Measurements from ENCODE around the gene WAPL. TPM values are rescaled to one million over a fixed set of nuclear protein-coding genes. Genes with fewer than 3 reads are reported as not detected.

WAPL gene
- total RNA-seq, 1 donor from 2014 or later: 33.4 TPM

GRCh38 chr10:86415116-86415515, 106.5 kb downstream of the WAPL start:
- Mint-ChIP-seq H3K4me3 (ENCODE audit: unreplicated experiment) (no peak overlapping the region), H3K27ac (ENCODE audit: unreplicated experiment) (no peak overlapping the region), H3K9me3 (ENCODE audit: unreplicated experiment) (no peaks in the 10 kb centered on the region), H3K4me1 (ENCODE audit: low read depth, unreplicated experiment) (no peaks in the 10 kb centered on the region), H3K36me3 (ENCODE audit: unreplicated experiment) (no peaks in the 10 kb centered on the region), H3K27me3 (ENCODE audit: unreplicated experiment) (no peaks in the 10 kb centered on the region)
- no peak for DNase-seq
- TF ChIP-seq CTCF (IDR thresholded peaks at IDR 0.05; ENCODE audit: partially characterized antibody, unreplicated experiment): no peak

- no peaks in the 10 kb centered on the region for H3K9me3 Mint-ChIP-seq (ENCODE audit: unreplicated experiment)
- no peaks in the 10 kb centered on the region for H3K36me3 Mint-ChIP-seq (ENCODE audit: unreplicated experiment)
- H3K4me3 Mint-ChIP-seq (ENCODE audit: unreplicated experiment): no peak overlapping the region
- no peaks in the 10 kb centered on the region for H3K4me1 Mint-ChIP-seq (ENCODE audit: low read depth, unreplicated experiment)
- no peak for DNase-seq
- H3K27me3 Mint-ChIP-seq (ENCODE audit: unreplicated experiment): no peaks in the 10 kb centered on the region
- H3K27ac Mint-ChIP-seq (ENCODE audit: unreplicated experiment): no peak overlapping the region
- no peak for TF ChIP-seq CTCF (IDR thresholded peaks at IDR 0.05; ENCODE audit: partially characterized antibody, unreplicated experiment)
These were observed 108.4 kb downstream of the WAPL start for GRCh38 chr10:86413046-86413728.

- H3K4me3 Mint-ChIP-seq (ENCODE audit: unreplicated experiment): no peak overlapping the region
- no peaks in the 10 kb centered on the region for H3K36me3 Mint-ChIP-seq (ENCODE audit: unreplicated experiment)
- H3K27me3 Mint-ChIP-seq (ENCODE audit: unreplicated experiment): no peaks in the 10 kb centered on the region
- no peaks in the 10 kb centered on the region for H3K9me3 Mint-ChIP-seq (ENCODE audit: unreplicated experiment)
- no peak for DNase-seq
- H3K27ac Mint-ChIP-seq (ENCODE audit: unreplicated experiment): no peak overlapping the region
- H3K4me1 Mint-ChIP-seq (ENCODE audit: low read depth, unreplicated experiment): no peaks in the 10 kb centered on the region
- no peak for TF ChIP-seq CTCF (IDR thresholded peaks at IDR 0.05; ENCODE audit: partially characterized antibody, unreplicated experiment)
These were observed 109.6 kb downstream of the WAPL start for GRCh38 chr10:86411852-86412560.

GRCh38 chr10:86411281-86411841, 110.2 kb downstream of the WAPL start:
- Mint-ChIP-seq H3K27me3 (ENCODE audit: unreplicated experiment) (no peaks in the 10 kb centered on the region), H3K36me3 (ENCODE audit: unreplicated experiment) (no peaks in the 10 kb centered on the region), H3K27ac (ENCODE audit: unreplicated experiment) (no peak overlapping the region), H3K4me3 (ENCODE audit: unreplicated experiment) (no peak overlapping the region), H3K9me3 (ENCODE audit: unreplicated experiment) (no peaks in the 10 kb centered on the region), H3K4me1 (ENCODE audit: low read depth, unreplicated experiment) (no peaks in the 10 kb centered on the region)
- no peak for TF ChIP-seq CTCF (IDR thresholded peaks at IDR 0.05; ENCODE audit: partially characterized antibody, unreplicated experiment)
- no peak for DNase-seq
